Cardiac muscle cell (in vitro differentiated cells and primary cell): ENCODE data around the gene FAM89B. TPM values are rescaled to one million over a fixed set of nuclear protein-coding genes. Genes with fewer than 3 reads are reported as not detected.
A peak's percentile ranks its signal among the peaks of the same experiment; 100 is the strongest.

Experiments used
- DNase-seq, 2 donors: peaks; one replicate each; pipeline versions ENCODE4 v3.0.0 to v3.0.0-alpha.2; 2010 to 2017; ENCODE audit warnings: low read depth in 1 of 2, low spot score in 1 of 2
- H3K27ac ChIP-seq: fragments of 200-600 bp; sonication (generic); 2 replicates; pipeline ENCODE4 v1.5.1; 2016
- H3K27me3 ChIP-seq: fragments of 200-600 bp; sonication (generic); 2 replicates; pipeline ENCODE4 v1.6.0; 2016; ENCODE audit warnings: control low read depth
- H3K36me3 ChIP-seq: fragments of 200-600 bp; sonication (generic); 2 replicates; pipeline ENCODE4 v1.5.1; 2016; ENCODE audit warnings: control low read depth
- H3K4me1 ChIP-seq: fragments of 200-600 bp; sonication (generic); 2 replicates; pipeline ENCODE4 v1.8.1; 2017; ENCODE audit warnings: low read depth, mild to moderate bottlenecking, mixed run types
- H3K4me3 ChIP-seq: fragments of 200-600 bp; sonication (generic); 2 replicates; pipeline ENCODE4 v1.5.1; 2016; ENCODE audit warnings: mild to moderate bottlenecking
- H3K9me3 ChIP-seq: fragments of 200-600 bp; sonication (generic); 2 replicates; pipeline ENCODE4 v1.5.1; 2017; ENCODE audit warnings: low read depth, mild to moderate bottlenecking, control low read depth
- CTCF ChIP-seq: IDR thresholded peaks from 2 replicates; pipeline ENCODE4 v1.5.1; 2012; ENCODE audit warnings: low read depth, mild to moderate bottlenecking, low read length
- polyA plus RNA-seq: library from polyadenylated mRNA; unstranded; fragments of >200 nt; fragmentation: Nextera tagmentation; extraction: Ambion mirVana; gene quantifications from 2 replicates; pipeline ENCODE4 v1.2.1, GENCODE V29; 2016
- total RNA-seq: library from RNA; depleted of rRNA; stranded (reverse); fragments of >200 nt; gene quantifications from 2 replicates; pipeline ENCODE4 v1.2.3, GENCODE V29; 2016

The FAM89B gene
- total and polyA plus RNA-seq, 2 experiments from 2014 or later = 42.9 to 132 TPM

DNA sequence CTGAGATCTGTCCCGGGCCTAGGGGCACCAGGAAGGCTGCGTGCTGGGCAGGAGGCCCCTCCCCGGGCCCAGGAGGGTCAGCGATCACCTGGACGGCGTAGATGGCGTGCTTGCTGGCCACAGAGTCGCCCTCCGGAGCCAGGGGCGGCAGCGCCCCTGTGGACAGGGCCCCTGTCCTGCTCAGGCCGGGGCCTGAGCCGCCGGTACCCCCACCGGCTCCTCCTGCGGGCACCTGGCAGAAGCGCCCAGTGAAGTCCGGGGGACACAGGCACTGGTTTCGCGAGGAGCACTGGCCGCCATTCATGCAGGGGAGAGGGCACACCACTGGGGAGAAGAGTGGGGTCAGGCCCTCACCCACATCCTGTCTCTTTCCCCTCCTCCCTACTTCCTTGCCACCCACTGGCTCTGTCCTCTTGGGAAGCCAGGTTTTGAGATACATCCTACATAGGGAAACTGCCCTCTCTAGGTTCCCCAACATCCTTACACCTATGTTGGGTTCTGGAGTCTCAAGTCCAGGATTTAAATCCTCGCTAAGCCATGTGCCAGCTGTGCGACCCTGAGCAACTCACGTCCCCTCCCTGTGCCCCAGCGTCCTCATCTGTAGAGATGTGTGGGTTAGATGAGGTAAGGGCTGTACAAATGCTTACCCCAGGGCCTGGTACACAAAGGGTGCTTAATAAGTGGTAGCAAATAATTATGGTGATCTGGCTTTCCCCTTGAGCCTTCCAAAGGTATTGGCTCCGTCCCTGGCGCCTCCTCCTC lies 18.1 kb upstream of the FAM89B start:
- H3K27me3 ChIP-seq = no peaks in the 10 kb centered on the region
- no peaks in the 10 kb centered on the region for H3K36me3 ChIP-seq
- H3K4me3 ChIP-seq = no peak overlapping the region
- no peak for DNase-seq
- no peak for TF ChIP-seq CTCF
- no peaks in the 10 kb centered on the region for H3K9me3 ChIP-seq
- no peak overlapping the region for H3K27ac ChIP-seq
- peaks cover 23% of the 10 kb centered on the region for H3K4me1 ChIP-seq

- H3K9me3 ChIP-seq = no peaks in the 10 kb centered on the region
- H3K4me1 ChIP-seq = peaks cover 29% of the 10 kb centered on the region
- no peak overlapping the region for H3K4me3 ChIP-seq
- H3K36me3 ChIP-seq = no peaks in the 10 kb centered on the region
- TF ChIP-seq CTCF = no peak
- H3K27ac ChIP-seq = no peak overlapping the region
- no peaks in the 10 kb centered on the region for H3K27me3 ChIP-seq
- DNase-seq = no peak
Observed at GRCh38 chr11:65554842-65555430, 17.4 kb upstream of the FAM89B start.

GRCh38 chr11:65555693-65556231 lies 16.6 kb upstream of the FAM89B start:
- H3K4me3 ChIP-seq = no peak overlapping the region
- H3K9me3 ChIP-seq = no peaks in the 10 kb centered on the region
- no peak for TF ChIP-seq CTCF
- peaks cover 34% of the 10 kb centered on the region for H3K4me1 ChIP-seq
- peak in 1 of 2 donors; percentile 81 for DNase-seq
- no peaks in the 10 kb centered on the region for H3K27me3 ChIP-seq
- no peak overlapping the region for H3K27ac ChIP-seq
- no peaks in the 10 kb centered on the region for H3K36me3 ChIP-seq

- H3K27me3 ChIP-seq = no peaks in the 10 kb centered on the region
- peak overlapping the region; percentile 50 for H3K4me3 ChIP-seq
- H3K9me3 ChIP-seq = no peaks in the 10 kb centered on the region
- no peak for DNase-seq
- H3K36me3 ChIP-seq = no peaks in the 10 kb centered on the region
- H3K27ac ChIP-seq = peak overlapping the region; percentile 93
- no peak for TF ChIP-seq CTCF
- H3K4me1 ChIP-seq = peaks cover 39% of the 10 kb centered on the region
Observed at GRCh38 chr11:65556470-65557279, 15.7 kb upstream of the FAM89B start.

- Histone ChIP-seq H3K4me1 (peaks cover 39% of the 10 kb centered on the region), H3K27ac (peak overlapping the region; percentile 93), H3K27me3 (no peaks in the 10 kb centered on the region), H3K9me3 (no peaks in the 10 kb centered on the region), H3K4me3 (peak overlapping the region; percentile 50), H3K36me3 (no peaks in the 10 kb centered on the region)
- DNase-seq = no peak
- no peak for TF ChIP-seq CTCF
Observed at GRCh38 chr11:65557280-65558001, 14.9 kb upstream of the FAM89B start.
